ENCODE measurements around the gene OR2A42. TPM values are rescaled to one million over a fixed set of nuclear protein-coding genes. Genes with fewer than 3 reads are reported as not detected.
"Not testable (repeated sequence)": the region's sequence is repeated elsewhere in the genome, so short reads cannot be mapped to it uniquely, and the experiment has no call there.

The OR2A42 gene
- total RNA-seq, 1 experiment from 2014 or later: 0.40 TPM

DNA sequence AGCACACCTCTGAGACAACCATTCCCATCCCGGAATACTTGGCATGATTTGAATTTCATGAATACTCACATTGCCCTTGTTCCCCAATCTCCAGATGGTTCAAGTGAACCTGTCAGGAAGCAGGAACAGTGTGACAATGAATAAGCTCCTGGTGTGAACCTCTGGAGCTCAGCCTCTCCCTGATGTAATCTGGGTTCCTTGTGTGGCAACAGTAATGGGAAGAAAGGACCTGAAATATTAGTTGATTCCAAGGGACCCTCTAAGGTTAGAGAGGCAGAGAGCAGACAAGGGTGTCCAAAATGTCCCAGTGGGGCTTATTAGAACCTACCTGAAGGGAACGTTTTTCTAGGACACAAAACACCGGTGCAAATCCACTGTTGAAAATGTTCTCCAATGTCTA is 16.7 kb upstream of the OR2A42 start:
- ATAC-seq: no peak
- TF ChIP-seq EZH2 (IDR thresholded peaks at IDR 0.05; ENCODE audit: low read length, unreplicated experiment) (no peak), EZH2phosphoT487 (IDR thresholded peaks at IDR 0.05; ENCODE audit: borderline replicate concordance, low read length) (no peak)
- TF ChIP-seq, protein P1, sequence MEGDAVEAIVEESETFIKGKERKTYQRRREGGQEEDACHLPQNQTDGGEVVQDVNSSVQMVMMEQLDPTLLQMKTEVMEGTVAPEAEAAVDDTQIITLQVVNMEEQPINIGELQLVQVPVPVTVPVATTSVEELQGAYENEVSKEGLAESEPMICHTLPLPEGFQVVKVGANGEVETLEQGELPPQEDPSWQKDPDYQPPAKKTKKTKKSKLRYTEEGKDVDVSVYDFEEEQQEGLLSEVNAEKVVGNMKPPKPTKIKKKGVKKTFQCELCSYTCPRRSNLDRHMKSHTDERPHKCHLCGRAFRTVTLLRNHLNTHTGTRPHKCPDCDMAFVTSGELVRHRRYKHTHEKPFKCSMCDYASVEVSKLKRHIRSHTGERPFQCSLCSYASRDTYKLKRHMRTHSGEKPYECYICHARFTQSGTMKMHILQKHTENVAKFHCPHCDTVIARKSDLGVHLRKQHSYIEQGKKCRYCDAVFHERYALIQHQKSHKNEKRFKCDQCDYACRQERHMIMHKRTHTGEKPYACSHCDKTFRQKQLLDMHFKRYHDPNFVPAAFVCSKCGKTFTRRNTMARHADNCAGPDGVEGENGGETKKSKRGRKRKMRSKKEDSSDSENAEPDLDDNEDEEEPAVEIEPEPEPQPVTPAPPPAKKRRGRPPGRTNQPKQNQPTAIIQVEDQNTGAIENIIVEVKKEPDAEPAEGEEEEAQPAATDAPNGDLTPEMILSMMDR (conservative IDR thresholded peaks at IDR 0.05; ENCODE audit: low read depth, low read length): no peak
- CTCF ChIA-PET: no interaction called here

GRCh38 chr7:144255471-144255897 is 16.1 kb upstream of the OR2A42 start:
- Histone ChIP-seq H3K4me1 (ENCODE audit: insufficient read depth, low read length) (no peaks in the 10 kb centered on the region), H3K9me2 (replicated peaks; ENCODE audit: low read length) (no peaks in the 10 kb centered on the region), H3K27ac (ENCODE audit: low read length) (no peak overlapping the region), H3K27me3 (ENCODE audit: low read length) (no peaks in the 10 kb centered on the region), H3K4me2 (ENCODE audit: low read length) (no peak overlapping the region), H3K9ac (ENCODE audit: low read length) (no peak overlapping the region), H3K9me3 (ENCODE audit: low read length) (no peaks in the 10 kb centered on the region), H3K79me2 (ENCODE audit: low read length) (no peaks in the 10 kb centered on the region), H2AFZ (ENCODE audit: low read length) (no peak overlapping the region), H3K36me3 (ENCODE audit: low read depth, low read length) (no peaks in the 10 kb centered on the region), H3F3A (ENCODE audit: low read length, unreplicated experiment) (no peaks in the 10 kb centered on the region), H3K4me3 (ENCODE audit: low read length) (no peak overlapping the region), H4K20me1 (ENCODE audit: low read length) (no peaks in the 10 kb centered on the region)
- BruUV-seq (replicated peaks): no TSS peak
- ATAC-seq: no peak
- ChIA-PET CTCF (no interaction called here), POLR2A (ENCODE audit: unreplicated experiment) (no interaction called here)
- no peak for TF ChIP-seq EZH2phosphoT487 (IDR thresholded peaks at IDR 0.05; ENCODE audit: borderline replicate concordance, low read length)
- TF ChIP-seq EZH2 (IDR thresholded peaks at IDR 0.05; ENCODE audit: low read length, unreplicated experiment): no peak
- TF ChIP-seq, protein P1 (conservative IDR thresholded peaks at IDR 0.05; ENCODE audit: low read depth, low read length): no peak
- DNase-seq: no peak
- intact Hi-C loops (cut with micrococcal nuclease): no loop called here

More for the DNA sequence above, 16.7 kb upstream of the OR2A42 start:
- no peaks in the 10 kb centered on the region for H3F3A ChIP-seq (ENCODE audit: low read length, unreplicated experiment)
- POLR2A ChIA-PET (ENCODE audit: unreplicated experiment): no interaction called here
- no peaks in the 10 kb centered on the region for H3K4me1 ChIP-seq (ENCODE audit: insufficient read depth, low read length)
- H3K36me3 ChIP-seq (ENCODE audit: low read depth, low read length): no peaks in the 10 kb centered on the region
- H3K9me2 ChIP-seq (replicated peaks; ENCODE audit: low read length): no peaks in the 10 kb centered on the region
- H3K9ac ChIP-seq (ENCODE audit: low read length): no peak overlapping the region
- H2AFZ ChIP-seq (ENCODE audit: low read length): no peak overlapping the region
- H3K79me2 ChIP-seq (ENCODE audit: low read length): no peaks in the 10 kb centered on the region
- H3K27ac ChIP-seq (ENCODE audit: low read length): no peak overlapping the region
- BruUV-seq (replicated peaks): no TSS peak
- no peak overlapping the region for H3K4me3 ChIP-seq (ENCODE audit: low read length)
- no peaks in the 10 kb centered on the region for H4K20me1 ChIP-seq (ENCODE audit: low read length)
- DNase-seq: peak; percentile 2
- intact Hi-C loops (cut with micrococcal nuclease): no loop called here
- H3K9me3 ChIP-seq (ENCODE audit: low read length): no peaks in the 10 kb centered on the region
- no peak overlapping the region for H3K4me2 ChIP-seq (ENCODE audit: low read length)
- no peaks in the 10 kb centered on the region for H3K27me3 ChIP-seq (ENCODE audit: low read length)

GRCh38 chr7:144252307-144252706 is 12.9 kb upstream of the OR2A42 start:
- H3K79me2 ChIP-seq (ENCODE audit: low read length); H4K20me1 ChIP-seq (ENCODE audit: low read length); H3F3A ChIP-seq (ENCODE audit: low read length, unreplicated experiment); H3K9me2 ChIP-seq (replicated peaks; ENCODE audit: low read length); POLR2A ChIA-PET (ENCODE audit: unreplicated experiment); CTCF ChIA-PET; H3K27me3 ChIP-seq (ENCODE audit: low read length); ATAC-seq; H2AFZ ChIP-seq (ENCODE audit: low read length); H3K27ac ChIP-seq (ENCODE audit: low read length); H3K36me3 ChIP-seq (ENCODE audit: low read depth, low read length); BruUV-seq (replicated peaks); H3K9me3 ChIP-seq (ENCODE audit: low read length); H3K9ac ChIP-seq (ENCODE audit: low read length); H3K4me1 ChIP-seq (ENCODE audit: insufficient read depth, low read length); H3K4me2 ChIP-seq (ENCODE audit: low read length); H3K4me3 ChIP-seq (ENCODE audit: low read length); intact Hi-C loops (cut with micrococcal nuclease); DNase-seq: not testable (repeated sequence)

DNA sequence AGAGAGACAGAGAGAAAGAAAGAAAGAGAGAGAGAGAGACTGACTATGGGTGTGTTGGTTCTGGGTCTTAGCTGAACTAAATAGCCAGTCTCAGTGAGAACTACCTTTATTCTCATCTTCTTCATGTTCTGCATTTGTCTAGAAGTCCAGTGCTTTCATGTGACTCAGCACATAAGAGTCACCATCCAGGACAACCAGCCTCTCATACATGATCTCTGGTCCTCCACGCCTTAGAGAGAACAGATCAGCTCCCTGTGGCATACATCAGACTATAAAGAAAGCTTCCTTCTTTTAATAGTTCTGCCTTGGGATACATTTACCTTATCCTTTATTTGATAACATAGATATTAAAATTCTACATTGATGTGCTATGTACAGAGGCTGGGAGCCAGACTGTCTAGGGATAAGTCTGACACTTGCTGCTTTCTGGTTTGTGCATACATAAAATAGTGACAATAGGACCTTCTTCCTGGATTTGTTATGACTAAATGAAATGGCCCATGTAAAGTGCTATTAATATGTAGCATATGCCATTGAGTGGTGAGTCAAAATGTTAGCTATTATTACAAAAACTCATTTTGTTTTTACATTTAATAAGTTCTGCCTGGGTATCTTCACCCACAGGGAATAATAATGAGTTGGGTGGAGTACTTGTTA is 8.4 kb upstream of the OR2A42 start:
- H4K20me1 ChIP-seq (ENCODE audit: low read length); H3F3A ChIP-seq (ENCODE audit: low read length, unreplicated experiment); H3K4me1 ChIP-seq (ENCODE audit: insufficient read depth, low read length); H2AFZ ChIP-seq (ENCODE audit: low read length); H3K4me2 ChIP-seq (ENCODE audit: low read length); H3K9me3 ChIP-seq (ENCODE audit: low read length); H3K27ac ChIP-seq (ENCODE audit: low read length); POLR2A ChIA-PET (ENCODE audit: unreplicated experiment); CTCF ChIA-PET; H3K9me2 ChIP-seq (replicated peaks; ENCODE audit: low read length); DNase-seq; H3K27me3 ChIP-seq (ENCODE audit: low read length); intact Hi-C loops (cut with micrococcal nuclease); H3K79me2 ChIP-seq (ENCODE audit: low read length); H3K36me3 ChIP-seq (ENCODE audit: low read depth, low read length); H3K4me3 ChIP-seq (ENCODE audit: low read length); BruUV-seq (replicated peaks); H3K9ac ChIP-seq (ENCODE audit: low read length): not testable (repeated sequence)
- peak; percentile 59 for ATAC-seq

- H3K4me2 ChIP-seq (ENCODE audit: low read length); ATAC-seq; DNase-seq; H3K9me2 ChIP-seq (replicated peaks; ENCODE audit: low read length); H3K4me1 ChIP-seq (ENCODE audit: insufficient read depth, low read length); BruUV-seq (replicated peaks); H4K20me1 ChIP-seq (ENCODE audit: low read length); H2AFZ ChIP-seq (ENCODE audit: low read length); H3K27ac ChIP-seq (ENCODE audit: low read length); H3K79me2 ChIP-seq (ENCODE audit: low read length); H3K4me3 ChIP-seq (ENCODE audit: low read length); H3F3A ChIP-seq (ENCODE audit: low read length, unreplicated experiment); intact Hi-C loops (cut with micrococcal nuclease); H3K9me3 ChIP-seq (ENCODE audit: low read length); CTCF ChIA-PET; H3K27me3 ChIP-seq (ENCODE audit: low read length); H3K36me3 ChIP-seq (ENCODE audit: low read depth, low read length); H3K9ac ChIP-seq (ENCODE audit: low read length); POLR2A ChIA-PET (ENCODE audit: unreplicated experiment): not testable (repeated sequence)
Observed at GRCh38 chr7:144246967-144247366, 7.6 kb upstream of the OR2A42 start.
